ENCODE data around the gene LLCFC1. TPM values are rescaled to one million over a fixed set of nuclear protein-coding genes. Genes with fewer than 3 reads are reported as not detected.

Gene LLCFC1
- total and polyA plus RNA-seq, 2 of the 8 experiments (the other 6 are each of a cell fraction or from before 2014, with no cell fraction given), result not detected

- TF ChIP-seq BCL11A (IDR thresholded peaks at IDR 0.05; ENCODE audit: low read depth in 2 of 2, low read length in 2 of 2) (no peak), RBBP5 (IDR thresholded peaks at IDR 0.05; ENCODE audit: borderline replicate concordance, low read depth, low read length) (no peak), SAP30 (IDR thresholded peaks at IDR 0.05; ENCODE audit: insufficient read depth, insufficient replicate concordance, low read length) (no peak), JUN (IDR thresholded peaks at IDR 0.05; ENCODE audit: low read depth, low read length) (no peak)
Measured at GRCh38 chr7:142896741-142897379, 42.4 kb upstream of the LLCFC1 start (continued).
